ENCODE measurements around the gene B4GALNT3. TPM values are rescaled to one million over a fixed set of nuclear protein-coding genes. Genes with fewer than 3 reads are reported as not detected.

Gene B4GALNT3
- total RNA-seq, 3 donors from 2014 or later (not counting 1 experiment from before 2014, with no cell fraction given) = 0.93 to 4.2 TPM; not detected in 1

DNA sequence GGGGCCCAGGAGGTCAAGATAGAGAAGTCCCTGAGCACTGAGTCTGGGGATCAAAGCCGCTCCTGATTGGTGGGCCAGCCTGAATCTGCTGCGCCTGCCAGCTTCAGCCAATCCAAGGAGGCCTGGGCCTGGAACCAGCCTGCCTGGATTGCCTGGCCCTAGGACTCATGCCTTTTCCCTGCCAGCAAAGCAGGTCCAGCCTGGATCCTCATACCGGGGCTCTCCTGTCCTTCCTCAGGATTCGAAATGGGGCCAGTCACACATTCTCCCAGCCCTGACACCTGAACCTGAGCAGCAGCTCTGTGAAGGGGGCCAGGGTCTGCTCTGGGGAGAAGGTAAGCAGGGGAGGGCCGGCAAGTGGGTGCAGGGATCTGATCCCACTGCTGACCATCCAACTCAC, 121.6 kb downstream of the B4GALNT3 start:
- 96% methylated on average over 5 of the region's 5 CpGs for WGBS (ENCODE audit: insufficient coverage)
- H3K4me3 ChIP-seq (ENCODE audit: low read length) = no peak overlapping the region

DNA sequence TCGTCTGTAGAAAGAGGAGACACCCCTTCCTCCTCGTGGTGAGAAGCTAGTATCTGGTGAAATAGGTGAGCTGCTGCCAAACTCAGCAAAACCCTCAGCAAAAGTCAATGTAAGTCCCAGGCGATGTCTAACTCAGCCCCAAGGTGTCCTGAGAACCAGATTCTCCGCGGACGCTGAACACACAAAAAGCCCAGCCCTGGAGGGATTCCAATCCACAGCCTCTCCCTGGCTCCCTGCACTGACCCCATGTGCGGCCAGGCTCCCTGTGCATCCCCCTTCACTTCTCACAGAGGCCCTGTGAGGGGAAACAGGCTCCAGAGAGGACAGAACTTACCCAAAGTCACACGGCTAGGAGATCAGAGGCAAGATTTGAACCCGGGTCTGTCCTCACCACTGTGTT, 122.0 kb downstream of the B4GALNT3 start:
- DNase-seq (no peak), ATAC-seq (no peak)
- TF ChIP-seq, protein P1, sequence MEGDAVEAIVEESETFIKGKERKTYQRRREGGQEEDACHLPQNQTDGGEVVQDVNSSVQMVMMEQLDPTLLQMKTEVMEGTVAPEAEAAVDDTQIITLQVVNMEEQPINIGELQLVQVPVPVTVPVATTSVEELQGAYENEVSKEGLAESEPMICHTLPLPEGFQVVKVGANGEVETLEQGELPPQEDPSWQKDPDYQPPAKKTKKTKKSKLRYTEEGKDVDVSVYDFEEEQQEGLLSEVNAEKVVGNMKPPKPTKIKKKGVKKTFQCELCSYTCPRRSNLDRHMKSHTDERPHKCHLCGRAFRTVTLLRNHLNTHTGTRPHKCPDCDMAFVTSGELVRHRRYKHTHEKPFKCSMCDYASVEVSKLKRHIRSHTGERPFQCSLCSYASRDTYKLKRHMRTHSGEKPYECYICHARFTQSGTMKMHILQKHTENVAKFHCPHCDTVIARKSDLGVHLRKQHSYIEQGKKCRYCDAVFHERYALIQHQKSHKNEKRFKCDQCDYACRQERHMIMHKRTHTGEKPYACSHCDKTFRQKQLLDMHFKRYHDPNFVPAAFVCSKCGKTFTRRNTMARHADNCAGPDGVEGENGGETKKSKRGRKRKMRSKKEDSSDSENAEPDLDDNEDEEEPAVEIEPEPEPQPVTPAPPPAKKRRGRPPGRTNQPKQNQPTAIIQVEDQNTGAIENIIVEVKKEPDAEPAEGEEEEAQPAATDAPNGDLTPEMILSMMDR (IDR thresholded peaks at IDR 0.05) = no peak
- H3K27ac Mint-ChIP-seq = no peak overlapping the region
- H3K36me3 Mint-ChIP-seq = no peaks in the 10 kb centered on the region
- Histone ChIP-seq H3K9me3 (ENCODE audit: control insufficient read depth, insufficient read depth, low read length) (no peaks in the 10 kb centered on the region), H3K27me3 (ENCODE audit: control insufficient read depth, insufficient read depth, low read length) (no peaks in the 10 kb centered on the region), H3K4me3 (ENCODE audit: low read length) (no peak overlapping the region), H3K36me3 (ENCODE audit: control insufficient read depth, insufficient read depth, low read length) (no peaks in the 10 kb centered on the region), H3K27ac (ENCODE audit: low read length) (no peak overlapping the region), H3K4me1 (ENCODE audit: control insufficient read depth, insufficient read depth, low read length) (peaks cover under 1% of the 10 kb centered on the region)
- no peaks in the 10 kb centered on the region for H3K9me3 Mint-ChIP-seq
- 92% methylated on average over 9 of the region's 9 CpGs for WGBS (ENCODE audit: insufficient coverage)
- intact Hi-C loops (cut with micrococcal nuclease) = no loop called here
- H3K27me3 Mint-ChIP-seq (ENCODE audit: low read depth in 2 of 2) = peaks cover 0 to 6% of the 10 kb centered on the region in 2 donors
- peaks cover under 1 to 2% of the 10 kb centered on the region in 2 donors for H3K4me1 Mint-ChIP-seq
- H3K4me3 Mint-ChIP-seq = no peak overlapping the region

More for the DNA sequence above, 121.6 kb downstream of the B4GALNT3 start:
- intact Hi-C loops (cut with micrococcal nuclease) = no loop called here
- no peak overlapping the region for H3K27ac Mint-ChIP-seq
- DNase-seq = no peak
- H3K27me3 Mint-ChIP-seq (ENCODE audit: low read depth in 2 of 2) = peaks cover 0 to 6% of the 10 kb centered on the region in 2 donors
- TF ChIP-seq, protein P1 (IDR thresholded peaks at IDR 0.05) = no peak
- H3K27me3 ChIP-seq (ENCODE audit: control insufficient read depth, insufficient read depth, low read length) = no peaks in the 10 kb centered on the region
- H3K4me1 ChIP-seq (ENCODE audit: control insufficient read depth, insufficient read depth, low read length) = peaks cover 5% of the 10 kb centered on the region
- H3K36me3 ChIP-seq (ENCODE audit: control insufficient read depth, insufficient read depth, low read length) = no peaks in the 10 kb centered on the region
- no peaks in the 10 kb centered on the region for H3K9me3 ChIP-seq (ENCODE audit: control insufficient read depth, insufficient read depth, low read length)
- no peaks in the 10 kb centered on the region for H3K36me3 Mint-ChIP-seq
- peaks cover 5 to 6% of the 10 kb centered on the region in 2 donors for H3K4me1 Mint-ChIP-seq
- no peak for ATAC-seq
- no peak overlapping the region for H3K27ac ChIP-seq (ENCODE audit: low read length)
- no peak overlapping the region for H3K4me3 Mint-ChIP-seq
- H3K9me3 Mint-ChIP-seq = no peaks in the 10 kb centered on the region

DNA sequence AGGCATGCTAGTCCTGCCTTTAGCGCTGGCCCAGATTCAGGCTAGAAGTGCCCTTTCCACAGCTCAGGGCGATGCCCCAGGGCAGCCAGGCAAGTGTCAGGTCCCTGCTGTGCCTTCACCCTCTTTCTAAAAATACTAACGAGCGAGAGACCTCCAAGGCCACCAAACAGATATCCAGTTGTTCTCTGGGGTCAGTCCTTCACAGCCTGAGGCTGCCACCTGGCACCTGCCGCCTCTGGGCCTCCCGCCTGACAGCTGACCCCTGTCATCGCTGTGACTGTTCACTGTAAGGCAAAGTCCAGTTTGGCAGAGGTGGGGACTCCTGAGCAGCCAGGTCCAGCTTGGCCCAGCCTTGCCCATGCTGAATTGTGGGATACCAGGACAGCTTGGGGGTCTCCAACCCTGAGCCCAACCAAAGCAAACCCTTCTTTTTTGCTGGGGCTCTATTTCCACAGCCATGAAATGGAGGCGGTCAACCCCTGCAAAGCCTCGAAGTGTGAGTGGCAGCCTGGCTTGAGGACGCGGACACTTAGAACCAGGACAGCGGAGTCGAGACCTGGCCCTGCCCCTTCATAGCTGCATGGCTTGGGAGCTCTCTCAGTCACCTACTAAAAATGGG, 123.6 kb downstream of the B4GALNT3 start:
- H3K36me3 Mint-ChIP-seq = no peaks in the 10 kb centered on the region
- H3K27ac ChIP-seq (ENCODE audit: low read length) = no peak overlapping the region
- TF ChIP-seq, protein P1 (IDR thresholded peaks at IDR 0.05) = no peak
- no peaks in the 10 kb centered on the region for H3K36me3 ChIP-seq (ENCODE audit: control insufficient read depth, insufficient read depth, low read length)
- ATAC-seq = no peak
- DNase-seq = no peak
- H3K27ac Mint-ChIP-seq = no peak overlapping the region
- H3K9me3 Mint-ChIP-seq = no peaks in the 10 kb centered on the region
- intact Hi-C loops (cut with micrococcal nuclease) = no loop called here
- no peaks in the 10 kb centered on the region for H3K9me3 ChIP-seq (ENCODE audit: control insufficient read depth, insufficient read depth, low read length)
- no peaks in the 10 kb centered on the region for H3K4me1 ChIP-seq (ENCODE audit: control insufficient read depth, insufficient read depth, low read length)
- peaks cover 0 to 6% of the 10 kb centered on the region in 2 donors for H3K27me3 Mint-ChIP-seq (ENCODE audit: low read depth in 2 of 2)
- H3K27me3 ChIP-seq (ENCODE audit: control insufficient read depth, insufficient read depth, low read length) = no peaks in the 10 kb centered on the region
- no peaks in the 10 kb centered on the region for H3K4me1 Mint-ChIP-seq
- WGBS (ENCODE audit: insufficient coverage) = 91% methylated on average over 13 of the region's 13 CpGs
- no peak overlapping the region for H3K4me3 Mint-ChIP-seq
- H3K4me3 ChIP-seq (ENCODE audit: low read length) = no peak overlapping the region

All from natural killer cell (primary cell).